HG03045 (cell line): Measurements from ENCODE around the gene ARHGAP23.
"Not testable (repeated sequence)": the region's sequence is repeated elsewhere in the genome, so short reads cannot be mapped to it uniquely, and the experiment has no call there.

Source experiments
- ATAC-seq: cut with Tn5 transposase; IDR thresholded peaks from one replicate; pipeline ENCODE4 v1.9.1; 2021; ENCODE audit warnings: mild to moderate bottlenecking, moderate library complexity; ENCODE audit not compliant: unreplicated experiment

Gene ARHGAP23

DNA sequence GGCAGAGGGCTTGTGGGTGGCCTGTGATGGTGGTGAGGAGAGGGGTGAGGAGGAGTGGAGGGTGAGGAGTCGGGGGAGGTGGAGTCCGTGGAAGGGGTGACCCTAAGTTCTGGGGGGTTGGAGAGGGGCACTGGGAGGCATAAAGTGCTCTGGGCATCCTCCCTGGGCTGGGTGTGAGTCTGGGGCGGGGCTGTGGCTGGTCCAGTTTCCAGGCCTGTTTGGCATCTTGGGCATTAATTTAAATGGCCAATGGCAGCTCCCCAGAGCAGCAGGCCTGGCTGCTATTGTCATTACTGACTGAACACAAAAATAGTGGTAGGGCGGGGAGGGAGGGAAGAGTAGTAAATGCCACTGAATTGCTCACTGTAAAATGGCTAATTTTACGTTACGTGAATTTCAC lies 7.7 kb upstream of the ARHGAP23 start:
- no peak for ATAC-seq

DNA sequence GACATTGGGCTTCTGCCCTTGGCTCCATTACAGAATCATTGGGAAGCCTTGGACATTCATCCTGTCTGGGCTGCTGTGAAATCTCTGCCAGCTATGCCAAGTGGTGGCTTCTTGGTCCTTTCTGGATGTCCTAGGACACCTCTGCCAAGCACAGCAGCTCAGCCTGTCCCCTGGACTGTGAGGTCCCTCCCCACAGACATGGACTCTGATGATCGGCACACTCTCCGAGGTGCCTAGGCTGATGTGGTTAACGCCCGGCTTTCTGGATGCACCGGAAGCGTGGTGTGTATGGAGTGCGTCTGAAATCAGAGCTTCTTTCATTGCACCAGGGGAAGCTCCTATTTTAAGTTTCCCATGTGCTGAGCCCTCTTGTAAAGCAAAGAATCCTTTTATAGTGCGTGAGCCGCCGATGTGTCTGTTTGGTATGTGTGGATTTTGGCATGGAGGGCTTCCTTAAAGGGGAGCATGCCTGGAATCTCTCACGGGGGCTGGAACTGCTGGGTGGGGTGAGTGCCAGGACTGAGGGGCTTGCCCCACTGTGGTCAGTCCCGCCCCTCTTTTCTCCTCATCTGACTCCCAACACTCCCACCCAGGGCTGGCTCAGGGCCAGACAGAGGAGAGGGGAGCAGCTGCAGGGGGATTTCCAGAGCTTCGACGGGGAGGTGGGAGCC lies 7.0 kb upstream of the ARHGAP23 start:
- no peak for ATAC-seq

DNA sequence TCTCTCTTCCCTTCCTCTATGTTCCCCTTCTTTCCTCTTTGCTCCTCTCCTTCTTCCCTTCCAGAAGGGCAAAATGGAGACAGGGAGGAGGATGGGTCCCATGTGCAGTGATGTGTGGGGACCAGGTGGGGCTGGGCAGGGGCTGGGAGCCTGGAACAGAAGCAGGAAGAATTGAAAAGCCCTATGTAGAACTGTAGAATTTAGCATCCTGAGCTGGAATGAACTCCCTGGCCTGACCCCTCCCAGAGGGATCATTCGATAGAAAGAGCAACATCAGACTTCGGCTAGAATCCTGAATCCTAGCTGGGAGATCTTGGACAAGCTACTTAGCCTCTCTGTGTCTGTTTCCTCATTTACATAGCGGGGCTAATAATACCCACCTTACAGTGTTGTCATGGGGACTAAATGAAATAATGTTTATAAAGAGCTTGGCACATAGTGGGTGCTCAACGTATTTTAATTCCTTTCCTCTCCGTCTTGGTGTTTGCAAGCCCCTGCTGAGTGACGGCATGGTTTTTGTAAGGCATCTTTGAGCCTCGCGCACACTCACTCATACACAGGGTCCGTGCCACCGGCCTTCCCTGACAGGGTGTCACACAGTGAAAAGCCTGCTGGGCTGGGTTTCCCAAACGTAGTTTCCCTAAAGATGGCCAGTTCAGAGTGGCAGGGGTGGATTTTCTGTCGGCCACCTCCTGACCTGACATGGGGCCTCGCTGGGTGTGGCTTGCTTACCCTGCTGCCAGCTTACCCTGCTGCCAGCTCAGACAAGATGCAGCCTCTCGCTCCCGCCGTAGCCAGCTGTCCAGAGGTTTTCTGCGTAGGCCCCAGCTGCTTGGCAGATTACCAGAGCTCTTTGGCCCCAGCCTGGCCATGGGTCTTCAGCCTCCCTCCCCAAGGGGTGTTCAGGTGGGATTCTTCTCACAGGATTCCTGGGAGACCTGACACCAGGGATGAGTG lies 6.1 kb upstream of the ARHGAP23 start:
- ATAC-seq, result no peak

DNA sequence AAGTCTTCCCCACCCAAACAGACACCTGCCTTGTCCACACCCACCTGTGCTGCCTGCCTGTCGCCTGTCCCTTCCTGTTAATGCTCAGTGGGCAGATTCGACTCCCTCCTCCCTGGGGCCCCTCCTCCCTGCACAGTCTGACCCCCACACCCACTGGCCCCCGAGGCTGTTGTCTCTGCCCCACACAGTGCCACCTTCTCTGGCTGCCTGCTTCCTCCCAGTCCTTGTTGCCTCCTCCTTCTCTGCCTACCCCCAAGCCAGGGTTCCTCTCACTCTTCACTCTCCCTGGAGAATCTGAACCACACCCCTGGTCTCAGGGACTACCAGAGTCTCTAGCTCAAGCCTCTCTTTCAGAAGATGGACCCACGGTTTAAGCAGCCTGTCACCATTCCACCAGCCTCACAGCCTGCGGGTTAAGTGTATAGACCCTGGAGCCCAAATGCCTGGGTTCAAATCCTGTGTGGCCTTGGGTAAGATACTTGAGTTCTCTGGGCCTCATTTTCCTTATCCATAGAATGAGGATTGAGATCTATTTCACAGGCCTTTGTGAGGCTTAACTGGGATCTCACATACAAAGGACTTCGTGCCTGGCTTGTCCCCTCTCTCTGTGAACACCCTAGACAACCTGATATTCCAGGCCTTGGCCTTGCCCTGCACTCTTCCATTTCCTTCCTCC lies 3.8 kb upstream of the ARHGAP23 start:
- no peak for ATAC-seq

DNA sequence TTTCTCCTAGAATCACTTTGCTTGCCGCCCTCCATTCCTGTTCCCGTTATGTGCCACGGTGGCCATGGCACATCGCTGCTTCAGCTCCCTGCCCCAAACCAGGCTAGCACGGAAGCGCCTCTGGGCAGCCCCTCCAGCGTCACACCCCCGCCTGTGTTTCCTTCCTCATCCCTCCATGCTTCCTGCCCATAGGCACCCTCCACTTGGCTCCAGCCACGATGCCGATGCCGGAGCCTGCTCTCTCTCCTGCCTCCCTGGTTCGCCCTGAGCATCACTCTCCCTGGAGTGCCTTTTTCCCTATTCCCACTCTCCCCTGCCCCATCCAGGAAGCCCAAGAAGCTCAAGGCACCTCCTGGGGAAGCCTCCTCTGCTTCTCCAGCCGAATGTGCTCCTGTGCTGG lies 3.2 kb upstream of the ARHGAP23 start:
- no peak for ATAC-seq

DNA sequence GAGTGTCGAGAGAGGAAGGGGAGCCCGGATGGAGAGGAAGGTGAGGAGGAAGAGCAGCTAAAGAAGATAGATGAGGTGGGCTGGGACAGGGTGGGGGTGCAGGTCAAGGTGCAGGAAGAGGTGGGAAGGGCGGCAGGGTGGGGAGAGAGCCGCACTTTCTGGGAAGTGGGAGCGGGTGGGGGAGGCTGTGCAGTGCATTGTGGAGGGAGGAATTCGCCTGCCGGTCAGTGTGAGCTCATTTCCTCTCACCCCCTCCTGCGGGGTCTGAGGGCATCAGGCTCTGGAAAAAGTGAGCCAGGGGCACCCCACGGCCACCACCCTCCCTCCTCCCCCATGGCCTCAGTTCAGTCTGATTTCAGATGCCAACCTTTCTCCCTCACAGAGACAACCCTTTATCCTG lies 2.5 kb upstream of the ARHGAP23 start:
- no peak for ATAC-seq

DNA sequence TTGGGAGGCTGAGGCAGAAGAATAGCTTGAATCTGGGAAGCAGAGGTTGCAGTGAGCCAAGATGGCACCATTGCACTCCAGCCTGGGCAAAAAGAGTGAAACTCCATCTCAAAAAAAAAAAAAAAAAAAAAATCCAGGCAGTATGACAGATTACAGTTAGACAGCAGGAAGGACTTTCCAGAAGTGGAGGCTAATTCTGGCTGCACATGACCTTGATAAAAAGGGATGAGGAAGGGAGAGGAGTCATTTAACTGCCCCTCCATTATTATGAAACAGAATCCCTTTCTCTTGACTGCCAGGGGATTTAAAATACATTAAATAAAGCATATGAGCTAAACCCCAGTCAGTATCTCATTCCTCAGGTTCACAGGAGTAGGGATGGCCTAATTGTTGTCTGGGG lies 1.8 kb upstream of the ARHGAP23 start:
- no peak for ATAC-seq

DNA sequence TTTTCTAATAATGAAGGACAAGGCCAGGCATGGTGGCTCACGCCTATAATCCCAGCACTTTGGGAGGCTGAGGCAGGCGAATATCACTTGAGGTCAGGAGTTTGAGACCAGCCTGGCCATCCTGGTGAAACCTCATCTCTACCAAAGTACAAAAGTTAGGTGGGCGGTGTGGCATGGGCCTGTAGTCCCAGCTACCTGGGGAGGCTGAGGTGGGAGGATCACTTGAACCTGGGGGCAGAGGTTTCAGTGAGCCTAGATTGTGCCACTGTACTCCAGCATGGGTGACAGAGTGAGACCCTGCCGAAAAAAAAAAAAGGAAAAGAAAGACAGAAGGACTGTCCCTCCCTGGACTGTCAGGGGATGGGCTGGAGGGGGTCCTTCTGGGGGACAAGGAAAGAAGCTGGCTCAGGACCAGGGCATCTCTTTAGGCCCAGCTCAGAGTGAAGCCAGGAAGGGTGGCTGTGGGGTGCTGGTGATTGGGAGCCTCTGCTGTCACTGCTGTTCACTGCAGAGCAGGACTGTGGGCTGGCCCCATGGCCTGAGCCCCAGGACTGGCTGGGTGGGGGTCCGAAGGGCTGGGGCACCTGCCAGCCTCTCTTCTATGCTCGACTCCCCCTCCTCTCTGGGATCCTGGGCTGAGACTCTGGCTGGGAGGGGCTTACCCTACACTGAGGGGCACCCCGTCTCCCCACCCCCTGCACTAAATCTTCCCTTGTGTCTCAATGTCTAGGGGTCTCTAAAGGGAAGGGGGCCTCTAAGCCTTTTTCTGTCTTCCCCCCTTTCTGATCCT lies 909 bp upstream of the ARHGAP23 start:
- no peak for ATAC-seq

DNA sequence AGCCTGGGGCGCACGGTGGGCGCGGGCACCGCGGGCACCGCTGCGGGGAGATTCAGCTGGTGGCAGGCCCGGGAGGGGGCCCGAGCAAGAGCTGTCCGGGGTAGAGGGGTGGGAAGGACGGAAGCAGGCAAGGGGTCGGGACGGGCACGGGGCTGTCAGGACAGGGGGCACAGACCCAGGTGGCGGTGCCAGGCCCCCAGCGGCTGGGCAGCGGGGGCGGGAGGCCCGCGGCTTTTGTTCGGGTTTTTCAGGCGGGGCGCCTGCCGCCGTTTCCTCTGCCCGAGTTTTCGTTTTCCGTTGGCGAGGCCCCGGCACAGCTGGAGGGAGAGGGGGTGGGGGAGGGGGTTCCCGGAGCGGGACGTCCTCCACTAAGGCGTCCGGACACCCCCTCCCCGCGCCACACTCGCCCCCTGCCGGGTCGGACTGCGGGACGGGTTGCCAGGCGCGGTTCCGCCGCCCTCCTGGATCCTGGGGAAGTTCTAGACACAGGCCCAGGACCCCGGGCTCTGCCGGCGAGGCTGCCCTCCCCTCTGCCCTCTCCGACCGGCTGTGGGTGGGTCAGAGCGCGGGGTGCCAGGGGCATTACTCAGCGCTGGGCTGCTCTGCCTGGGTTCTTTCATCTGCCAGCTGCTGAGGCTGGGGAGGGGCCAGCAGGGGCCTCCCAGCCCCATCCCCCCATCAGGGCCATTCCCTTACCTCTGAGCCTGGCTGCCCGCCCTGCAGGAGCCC lies 543 bp downstream of the ARHGAP23 start:
- ATAC-seq, result no peak

DNA sequence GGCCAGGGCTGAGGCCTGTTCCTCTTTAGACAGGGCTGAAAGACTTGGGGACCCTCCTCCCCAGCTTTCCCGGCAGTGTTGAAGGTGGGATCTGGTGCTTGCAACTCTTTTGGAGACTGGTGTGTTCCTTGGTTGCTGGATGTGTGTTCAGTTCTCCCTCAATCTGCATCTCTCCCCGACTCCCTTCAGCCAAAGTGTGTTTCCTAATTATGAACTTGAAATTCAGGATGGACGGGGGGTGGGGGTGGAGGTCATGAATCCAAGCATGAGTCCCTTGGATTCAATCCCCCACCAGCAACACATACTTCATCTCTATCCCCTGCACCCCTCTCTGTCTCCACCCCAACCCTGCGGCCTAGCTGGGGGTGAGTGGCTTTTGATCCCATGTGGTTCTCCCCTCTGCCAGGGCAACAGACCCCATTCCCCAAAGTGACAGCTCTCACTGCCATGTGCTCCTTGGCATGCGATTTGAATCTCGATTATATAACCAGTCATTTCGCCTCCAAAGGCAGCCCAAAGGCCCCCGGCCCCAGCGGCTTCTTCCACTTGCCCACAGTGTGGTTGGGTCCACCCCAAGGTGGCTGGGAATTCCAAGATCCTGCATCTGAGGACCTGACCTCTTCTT lies 1.3 kb downstream of the ARHGAP23 start:
- ATAC-seq, result no peak

DNA sequence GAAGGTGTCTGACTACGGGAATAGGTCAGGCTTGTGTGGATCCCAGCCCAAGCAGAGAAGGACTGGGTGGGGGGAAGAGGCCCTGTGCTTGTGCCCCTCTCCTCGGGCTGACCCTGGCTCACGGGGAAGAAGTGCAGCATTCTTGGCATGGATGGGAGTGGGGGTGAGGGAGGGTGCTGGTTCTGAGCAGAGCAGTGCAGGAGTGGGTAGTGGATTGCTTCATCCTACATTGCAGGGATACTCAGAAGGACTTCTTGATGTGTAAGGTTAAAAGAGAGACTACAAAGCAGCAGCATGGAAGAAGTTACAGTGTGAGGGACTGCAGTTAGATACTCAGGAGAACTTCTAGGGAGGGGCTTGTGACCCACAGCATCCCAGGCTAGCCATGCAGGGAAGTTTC lies 2.1 kb downstream of the ARHGAP23 start:
- no peak for ATAC-seq

DNA sequence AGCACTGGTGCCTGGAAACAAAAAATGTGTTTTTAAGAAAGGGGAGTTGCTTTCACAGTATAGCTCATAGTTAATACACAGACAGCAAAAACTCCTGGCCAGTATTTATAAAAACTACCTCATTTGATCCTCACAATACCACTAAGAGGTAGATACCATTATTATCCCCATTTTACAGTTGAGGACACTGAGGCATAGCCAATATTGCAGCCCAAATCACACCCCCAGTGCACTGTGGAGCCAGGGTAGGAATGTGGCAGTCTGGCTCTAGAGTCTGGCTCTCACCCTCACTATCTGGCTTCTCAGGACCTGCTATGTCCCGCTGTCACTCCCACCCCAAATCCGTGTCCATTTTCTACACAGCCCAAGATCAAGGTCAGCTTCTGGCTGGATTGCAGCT lies 2.6 kb downstream of the ARHGAP23 start:
- no peak for ATAC-seq

DNA sequence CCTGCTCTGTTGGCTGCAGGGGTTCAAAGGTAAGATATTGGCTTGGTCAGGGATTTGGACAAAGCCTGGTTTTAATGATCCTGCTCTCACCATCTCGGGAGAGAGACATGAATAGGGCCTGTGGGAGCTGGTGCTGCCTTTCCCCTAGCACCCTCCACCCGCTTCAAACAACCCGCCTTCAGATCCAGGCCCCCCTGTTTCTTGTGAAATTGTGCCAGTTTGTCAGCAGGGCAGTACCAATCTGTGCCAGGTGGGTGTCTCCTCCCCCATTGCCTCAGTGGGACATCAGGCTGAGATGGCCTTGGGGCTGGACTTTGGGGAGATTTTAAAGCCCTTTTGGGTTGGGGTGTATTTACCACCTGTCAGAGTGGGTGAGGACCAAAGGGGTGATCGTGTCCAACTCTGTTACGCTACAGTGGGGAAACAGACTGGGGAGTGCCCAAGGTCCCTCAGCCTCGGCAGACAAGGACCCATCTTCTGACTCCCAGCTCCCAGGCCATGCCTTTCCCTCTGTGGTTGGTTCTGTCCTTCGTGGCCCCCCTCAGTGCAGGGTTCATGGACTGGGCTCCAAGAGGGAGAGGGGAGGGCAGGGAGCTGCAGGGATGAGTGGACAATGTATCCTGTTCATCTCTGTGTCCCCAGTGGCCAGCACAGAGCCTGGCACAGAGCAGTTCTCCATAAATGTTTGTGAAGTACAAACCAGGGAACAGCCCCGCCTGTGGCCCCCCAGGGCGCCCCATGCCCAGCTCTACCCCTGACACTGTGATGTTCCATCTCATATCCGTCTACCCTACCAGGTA lies 3.3 kb downstream of the ARHGAP23 start:
- no peak for ATAC-seq

DNA sequence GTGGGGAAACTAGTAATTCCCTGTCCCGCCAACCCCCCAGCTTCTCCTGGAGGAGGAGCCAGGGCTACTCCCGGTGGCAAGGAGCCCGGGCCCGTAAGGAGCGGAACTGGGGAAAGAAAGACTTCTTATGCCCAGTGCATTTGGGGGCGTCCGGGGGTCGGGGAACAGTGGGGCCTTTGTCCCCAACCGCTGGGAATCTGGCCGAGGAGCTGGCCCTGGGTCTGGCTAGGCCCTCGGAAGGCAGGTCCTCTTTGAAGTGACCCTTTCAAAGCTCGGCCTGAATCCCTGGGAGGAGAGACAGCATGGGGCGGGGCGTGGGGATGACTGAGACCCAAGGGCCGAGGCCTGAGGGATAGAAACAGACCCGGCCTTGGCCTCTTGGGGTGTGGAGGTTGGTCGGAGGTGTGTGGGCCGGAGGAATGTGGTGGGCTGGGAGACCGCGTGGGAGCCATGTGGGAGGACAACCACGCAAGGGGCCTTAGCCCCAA lies 6.0 kb downstream of the ARHGAP23 start:
- ATAC-seq, result no peak

DNA sequence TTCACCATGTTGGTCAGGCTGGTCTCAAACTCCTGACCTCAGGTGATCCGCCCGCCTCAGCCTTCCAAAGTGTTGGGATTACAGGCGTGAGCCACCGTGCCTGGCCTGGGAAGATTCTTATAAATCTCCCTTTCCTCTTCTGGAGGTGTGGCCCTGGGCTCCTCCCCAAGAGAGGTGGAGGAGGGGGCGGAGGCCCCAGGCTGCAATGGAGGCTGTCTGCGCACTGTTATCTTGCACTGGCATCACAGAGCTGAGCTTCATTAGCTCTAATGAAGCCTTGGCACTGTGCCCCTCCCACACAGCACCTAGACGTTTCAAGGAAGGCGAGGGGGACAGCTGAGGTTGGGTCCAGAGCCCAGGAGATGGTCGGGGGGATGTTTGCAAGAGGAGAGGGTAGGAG lies 7.5 kb downstream of the ARHGAP23 start:
- no peak for ATAC-seq

DNA sequence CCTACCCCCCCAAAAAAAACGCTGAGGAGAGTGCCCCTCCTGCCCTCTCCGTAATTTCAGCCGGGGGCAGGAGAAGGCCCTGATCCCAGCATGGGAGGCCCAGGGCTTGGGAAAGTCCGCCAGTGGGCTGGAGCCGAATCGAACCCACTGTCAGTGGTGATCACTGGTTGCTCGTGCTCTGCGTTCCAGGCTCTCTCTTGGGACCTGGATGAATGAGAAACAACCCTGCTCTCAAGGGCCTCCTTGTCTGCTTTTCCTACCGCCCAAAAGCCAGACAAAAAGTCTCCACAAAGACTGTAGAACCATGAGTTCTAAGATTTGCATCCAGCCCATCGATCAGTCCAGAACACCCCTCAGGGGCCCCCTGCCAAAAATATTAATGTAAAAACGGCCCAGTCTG lies 8.1 kb downstream of the ARHGAP23 start:
- no peak for ATAC-seq

DNA sequence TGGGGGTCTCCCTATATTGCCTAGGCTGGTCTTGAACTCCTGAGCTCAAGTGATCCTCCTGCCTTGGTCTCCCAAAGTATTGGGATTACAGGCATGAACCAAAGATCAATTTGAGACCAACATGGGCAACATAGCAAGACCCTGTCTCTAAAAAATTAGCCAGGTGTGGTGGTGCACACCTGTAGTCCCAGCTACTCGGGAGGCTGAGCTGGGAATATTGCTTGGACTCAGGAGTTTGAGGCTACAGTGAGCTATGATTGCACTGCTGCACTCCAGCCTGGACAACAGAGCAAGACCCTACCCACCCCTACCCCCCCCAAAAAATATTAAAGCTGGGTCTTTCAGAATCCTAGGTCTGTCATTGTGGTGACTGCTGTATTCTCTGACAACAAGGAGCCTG lies 9.0 kb downstream of the ARHGAP23 start:
- ATAC-seq, result not testable (repeated sequence)

DNA sequence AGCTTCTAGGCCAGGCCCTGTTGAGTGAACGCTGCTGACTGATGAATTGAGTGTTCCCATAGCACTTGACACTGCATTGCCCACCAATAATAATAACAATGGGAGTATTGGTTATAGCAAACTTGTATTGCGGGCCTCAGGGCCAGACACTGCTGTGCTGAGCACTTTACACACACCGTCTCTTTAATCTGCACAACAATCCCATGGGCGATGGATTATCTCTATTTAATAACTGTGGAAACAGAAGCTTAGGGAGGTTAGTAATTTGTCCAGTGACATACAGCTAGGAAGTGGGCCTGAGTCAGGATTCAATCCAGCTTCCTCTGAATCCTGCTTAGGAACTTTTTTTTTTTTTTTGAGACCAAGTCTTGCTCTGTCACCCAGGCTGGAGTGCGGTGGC lies 11.2 kb downstream of the ARHGAP23 start:
- ATAC-seq, result no peak
